BLaER1 (cell line): Measurements from ENCODE around the gene CD40.
"Not testable (repeated sequence)": the region's sequence is repeated elsewhere in the genome, so short reads cannot be mapped to it uniquely, and the experiment has no call there.

Source experiments
- H3K27ac ChIP-seq: shearing (Covaris generic); formaldehyde crosslinking; 2 replicates; pipeline ENCODE4 v1.8.1; 2022
- H3K27me3 ChIP-seq: shearing (Covaris generic); formaldehyde crosslinking; 2 replicates; pipeline ENCODE4 v1.8.1; 2022
- H3K36me3 ChIP-seq: shearing (Covaris generic); formaldehyde crosslinking; 2 replicates; pipeline ENCODE4 v1.8.1; 2022
- H3K4me1 ChIP-seq: shearing (Covaris generic); formaldehyde crosslinking; 2 replicates; pipeline ENCODE4 v1.8.1; 2022
- H3K4me2 ChIP-seq: shearing (Covaris generic); formaldehyde crosslinking; 2 replicates; pipeline ENCODE4 v1.8.1; 2022
- H3K4me3 ChIP-seq: shearing (Covaris generic); formaldehyde crosslinking; 2 replicates; pipeline ENCODE4 v1.8.1; 2022
- H3K9ac ChIP-seq: shearing (Covaris generic); formaldehyde crosslinking; 2 replicates; pipeline ENCODE4 v1.8.1; 2022
- H3K9me3 ChIP-seq: shearing (Covaris generic); formaldehyde crosslinking; 2 replicates; pipeline ENCODE4 v1.8.1; 2022
- H4K20me1 ChIP-seq: shearing (Covaris generic); formaldehyde crosslinking; 2 replicates; pipeline ENCODE4 v1.8.1; 2022
- Cebpa-rat ChIP-seq: shearing (Covaris generic); IDR thresholded peaks from 2 replicates; pipeline ENCODE4 v1.8.1; 2022

The CD40 gene

GRCh38 chr20:46083101-46083500 lies 35.0 kb upstream of the CD40 start:
- H3K4me3 ChIP-seq: no peak overlapping the region
- H3K4me2 ChIP-seq: no peak overlapping the region
- no peaks in the 10 kb centered on the region for H3K27me3 ChIP-seq
- H3K27ac ChIP-seq: no peak overlapping the region
- H4K20me1 ChIP-seq: peaks cover 100% of the 10 kb centered on the region
- H3K9me3 ChIP-seq: no peaks in the 10 kb centered on the region
- H3K36me3 ChIP-seq: peaks cover 26% of the 10 kb centered on the region
- peaks cover 21% of the 10 kb centered on the region for H3K4me1 ChIP-seq
- no peak for TF ChIP-seq Cebpa-rat
- H3K9ac ChIP-seq: no peak overlapping the region

- H4K20me1 ChIP-seq: peaks cover 100% of the 10 kb centered on the region
- H3K27ac ChIP-seq: no peak overlapping the region
- no peak for TF ChIP-seq Cebpa-rat
- H3K9ac ChIP-seq: no peak overlapping the region
- no peaks in the 10 kb centered on the region for H3K9me3 ChIP-seq
- H3K27me3 ChIP-seq: no peaks in the 10 kb centered on the region
- H3K4me3 ChIP-seq: no peak overlapping the region
- no peak overlapping the region for H3K4me2 ChIP-seq
- peaks cover 21% of the 10 kb centered on the region for H3K36me3 ChIP-seq
- peaks cover 26% of the 10 kb centered on the region for H3K4me1 ChIP-seq
Observed at GRCh38 chr20:46083531-46084061, 34.5 kb upstream of the CD40 start.

- no peaks in the 10 kb centered on the region for H3K27me3 ChIP-seq
- H3K9me3 ChIP-seq: no peaks in the 10 kb centered on the region
- H4K20me1 ChIP-seq: peaks cover 98% of the 10 kb centered on the region
- no peak overlapping the region for H3K4me3 ChIP-seq
- peaks cover 28% of the 10 kb centered on the region for H3K4me1 ChIP-seq
- no peak overlapping the region for H3K4me2 ChIP-seq
- no peak for TF ChIP-seq Cebpa-rat
- peaks cover 9% of the 10 kb centered on the region; the same call in 1 of the 2 replicates for H3K36me3 ChIP-seq
- H3K27ac ChIP-seq: no peak overlapping the region
- H3K9ac ChIP-seq: no peak overlapping the region
Observed at GRCh38 chr20:46084805-46085178, 33.3 kb upstream of the CD40 start.

GRCh38 chr20:46085179-46085851 lies 32.8 kb upstream of the CD40 start:
- Histone ChIP-seq H3K4me2 (no peak overlapping the region), H3K9me3 (no peaks in the 10 kb centered on the region), H3K4me1 (peaks cover 31% of the 10 kb centered on the region), H3K27ac (no peak overlapping the region), H3K4me3 (no peak overlapping the region), H3K9ac (no peak overlapping the region), H4K20me1 (peaks cover 93% of the 10 kb centered on the region), H3K27me3 (no peaks in the 10 kb centered on the region), H3K36me3 (peaks cover 7% of the 10 kb centered on the region; the same call in 1 of the 2 replicates)
- no peak for TF ChIP-seq Cebpa-rat

- Histone ChIP-seq H3K9ac (no peak overlapping the region), H3K4me1 (peaks cover 34% of the 10 kb centered on the region), H4K20me1 (peaks cover 75% of the 10 kb centered on the region), H3K27ac (no peak overlapping the region), H3K36me3 (peaks cover 7% of the 10 kb centered on the region; the same call in 1 of the 2 replicates), H3K27me3 (no peaks in the 10 kb centered on the region), H3K4me2 (peak overlapping the region; percentile 93), H3K9me3 (no peaks in the 10 kb centered on the region), H3K4me3 (no peak overlapping the region)
- no peak for TF ChIP-seq Cebpa-rat
Observed at GRCh38 chr20:46087161-46087560, 31.0 kb upstream of the CD40 start.

- Histone ChIP-seq H3K9ac (peak overlapping the region; percentile 100), H3K27ac (peak overlapping the region; percentile 100), H3K4me1 (peaks cover 30% of the 10 kb centered on the region), H3K4me3 (peak overlapping the region; percentile 99), H3K4me2 (peak overlapping the region; percentile 93), H3K36me3 (peaks cover 7% of the 10 kb centered on the region; the same call in 1 of the 2 replicates), H3K9me3 (no peaks in the 10 kb centered on the region; the same call in 1 of the 2 replicates), H4K20me1 (peaks cover 60% of the 10 kb centered on the region), H3K27me3 (no peaks in the 10 kb centered on the region)
- no peak for TF ChIP-seq Cebpa-rat
Observed at GRCh38 chr20:46088409-46089166, 29.5 kb upstream of the CD40 start.

- Histone ChIP-seq H3K9ac (peak overlapping the region; percentile 100), H3K27ac (peak overlapping the region; percentile 100), H3K4me1 (peaks cover 30% of the 10 kb centered on the region), H3K9me3 (no peaks in the 10 kb centered on the region; the same call in 1 of the 2 replicates), H4K20me1 (peaks cover 55% of the 10 kb centered on the region), H3K36me3 (peaks cover 7% of the 10 kb centered on the region; the same call in 1 of the 2 replicates), H3K4me2 (peak overlapping the region; percentile 93), H3K27me3 (no peaks in the 10 kb centered on the region), H3K4me3 (peak overlapping the region; percentile 99)
- no peak for TF ChIP-seq Cebpa-rat
Observed at GRCh38 chr20:46089167-46089416, 29.0 kb upstream of the CD40 start.

GRCh38 chr20:46089417-46090388 lies 28.4 kb upstream of the CD40 start, which contains the start of gene NCOA5:
Gene NCOA5 (minus strand): TSS chr20:46089962. CDS start chr20:46079424, 10,538 bp downstream.
- Histone ChIP-seq H3K27me3 (no peaks in the 10 kb centered on the region), H3K36me3 (peaks cover 7% of the 10 kb centered on the region; the same call in 1 of the 2 replicates), H4K20me1 (peaks cover 49% of the 10 kb centered on the region), H3K9ac (peak within 1 kb of the TSS; percentile 100), H3K9me3 (no peaks in the 10 kb centered on the region; the same call in 1 of the 2 replicates), H3K27ac (peak within 1 kb of the TSS; percentile 100), H3K4me1 (peaks cover 30% of the 10 kb centered on the region), H3K4me3 (peak within 1 kb of the TSS; percentile 99), H3K4me2 (peak within 1 kb of the TSS; percentile 93)
- no peak for TF ChIP-seq Cebpa-rat

- not testable (repeated sequence) for H3K27me3 ChIP-seq, H3K27ac ChIP-seq, H3K4me3 ChIP-seq, H3K4me2 ChIP-seq, H3K36me3 ChIP-seq, H3K9ac ChIP-seq, H3K9me3 ChIP-seq
- Histone ChIP-seq H3K4me1 (peaks cover 25% of the 10 kb centered on the region), H4K20me1 (peaks cover 27% of the 10 kb centered on the region)
Observed at GRCh38 chr20:46091622-46092535, 26.2 kb upstream of the CD40 start.
